HuH-7 (cell line): ENCODE measurements around the gene TMEM120A.

ENCODE experiments used
- DNase-seq: peaks from one replicate; pipeline ENCODE4 v3.0.0; 2011; ENCODE audit warnings: low spot score

The TMEM120A gene

DNA sequence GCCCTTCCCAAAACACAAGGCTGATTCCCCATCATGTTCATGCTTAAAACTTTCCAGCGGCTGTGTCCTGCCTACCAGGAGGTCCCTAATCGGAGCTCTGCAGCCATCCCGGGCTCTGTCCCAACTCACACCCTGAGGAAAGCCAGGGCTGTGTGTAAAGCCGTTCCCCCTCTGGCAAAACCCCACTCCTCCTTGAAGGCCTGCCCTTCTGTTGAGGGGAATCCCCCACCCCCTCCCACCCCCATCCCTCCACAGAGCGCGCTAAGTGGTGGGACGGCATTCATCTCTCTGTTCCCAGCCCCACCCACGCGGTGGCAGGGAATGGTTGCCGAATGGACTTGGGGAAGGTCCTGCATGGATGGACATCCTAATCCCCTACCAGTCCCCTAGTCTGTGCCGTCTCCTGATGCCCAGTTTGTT, 667 bp upstream of the TMEM120A start:
- no peak for DNase-seq

DNA sequence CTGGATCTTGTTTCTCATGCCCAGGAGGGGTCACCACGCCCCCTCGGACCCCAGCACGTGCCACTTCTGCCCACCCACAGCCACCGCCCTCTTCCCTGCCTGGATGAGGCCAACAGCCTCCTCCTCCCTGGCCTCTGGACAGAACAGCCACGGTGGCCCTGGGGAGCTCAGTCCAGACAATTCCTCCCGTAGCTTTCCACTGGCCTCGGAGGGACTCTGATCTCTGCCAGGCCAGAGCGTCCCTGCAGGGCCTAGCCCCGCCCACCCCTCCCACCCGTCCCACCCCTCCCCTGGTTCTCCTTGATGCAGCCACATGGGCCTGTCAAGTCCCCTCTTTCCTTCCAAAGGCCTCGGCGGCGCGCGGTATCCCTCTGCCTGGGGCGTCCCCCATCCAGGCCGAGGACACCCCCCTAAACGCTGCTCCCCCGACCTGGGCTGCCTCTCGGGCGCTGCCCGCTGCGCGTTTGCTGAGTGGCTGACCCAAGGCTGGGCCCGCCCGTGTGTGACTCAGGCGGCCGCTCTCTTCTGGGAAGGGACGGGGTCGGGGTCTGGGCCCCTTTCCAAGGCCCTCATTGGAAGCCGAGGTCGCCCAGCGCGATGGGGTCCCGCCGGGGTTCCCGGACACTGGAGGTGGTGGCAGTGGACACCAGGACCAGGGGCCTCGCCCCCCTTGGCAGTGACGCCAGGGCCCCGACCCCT, 557 bp downstream of the TMEM120A start:
- peak; percentile 91 for DNase-seq

DNA sequence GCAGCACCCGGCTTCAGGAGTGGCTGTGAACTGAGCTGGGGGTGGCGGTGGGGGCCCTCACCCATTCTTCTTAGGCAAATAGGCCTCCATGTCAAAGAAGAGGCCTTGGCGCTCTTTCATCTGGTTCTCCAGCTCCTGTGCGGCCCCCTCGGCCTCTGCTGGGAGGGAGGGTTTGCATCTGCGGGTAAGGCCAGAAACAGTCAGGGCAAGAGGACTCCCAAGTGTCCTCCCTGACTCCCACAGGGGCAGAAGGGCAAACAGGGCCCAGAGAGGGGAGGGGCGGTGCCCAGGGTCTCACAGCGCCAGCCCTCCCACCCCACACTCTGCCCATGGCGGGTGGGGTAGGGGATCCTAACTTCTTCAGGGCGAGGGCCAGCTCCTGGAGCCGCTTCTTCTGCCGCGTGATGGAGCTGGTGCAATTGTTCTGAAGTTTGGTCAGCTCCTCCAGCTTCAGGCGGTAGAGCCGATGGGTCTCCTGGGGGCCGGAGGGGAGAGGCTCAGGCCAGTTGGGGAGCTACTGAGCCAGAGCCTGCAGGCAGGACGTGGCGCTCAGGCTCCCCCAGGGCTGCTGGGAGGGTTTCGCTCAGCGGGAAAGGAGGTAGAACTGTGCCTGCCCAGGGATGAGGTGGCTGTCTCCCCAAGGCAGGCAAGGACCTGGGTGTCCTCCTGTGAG, 2.2 kb downstream of the TMEM120A start:
- no peak for DNase-seq

DNA sequence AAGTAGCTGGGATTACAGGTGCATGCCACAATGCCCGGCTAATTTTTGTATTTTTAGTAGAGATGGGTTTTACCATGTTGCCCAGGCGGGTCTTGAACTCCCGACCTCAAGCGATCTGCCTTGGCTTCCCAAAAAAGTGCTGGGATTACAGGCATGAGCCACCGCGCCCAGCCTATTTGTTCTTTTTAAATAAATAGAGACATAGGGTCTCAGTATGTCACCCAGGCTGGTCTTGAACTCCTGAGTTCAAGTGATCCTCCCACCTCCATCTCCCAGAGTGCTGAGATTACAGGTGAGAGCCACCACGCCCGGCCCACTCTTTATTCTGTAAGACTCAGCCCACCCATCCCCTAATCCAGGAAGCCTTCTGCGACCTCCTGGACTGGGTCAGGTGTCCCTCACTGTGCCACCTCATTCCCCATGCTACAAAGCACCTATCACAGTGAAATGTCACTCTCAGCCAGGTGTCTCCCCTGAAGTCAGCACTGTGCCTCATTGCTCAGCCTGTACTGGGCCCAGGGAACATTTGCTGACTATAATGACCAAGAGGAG, 2.8 kb downstream of the TMEM120A start:
- no peak for DNase-seq

DNA sequence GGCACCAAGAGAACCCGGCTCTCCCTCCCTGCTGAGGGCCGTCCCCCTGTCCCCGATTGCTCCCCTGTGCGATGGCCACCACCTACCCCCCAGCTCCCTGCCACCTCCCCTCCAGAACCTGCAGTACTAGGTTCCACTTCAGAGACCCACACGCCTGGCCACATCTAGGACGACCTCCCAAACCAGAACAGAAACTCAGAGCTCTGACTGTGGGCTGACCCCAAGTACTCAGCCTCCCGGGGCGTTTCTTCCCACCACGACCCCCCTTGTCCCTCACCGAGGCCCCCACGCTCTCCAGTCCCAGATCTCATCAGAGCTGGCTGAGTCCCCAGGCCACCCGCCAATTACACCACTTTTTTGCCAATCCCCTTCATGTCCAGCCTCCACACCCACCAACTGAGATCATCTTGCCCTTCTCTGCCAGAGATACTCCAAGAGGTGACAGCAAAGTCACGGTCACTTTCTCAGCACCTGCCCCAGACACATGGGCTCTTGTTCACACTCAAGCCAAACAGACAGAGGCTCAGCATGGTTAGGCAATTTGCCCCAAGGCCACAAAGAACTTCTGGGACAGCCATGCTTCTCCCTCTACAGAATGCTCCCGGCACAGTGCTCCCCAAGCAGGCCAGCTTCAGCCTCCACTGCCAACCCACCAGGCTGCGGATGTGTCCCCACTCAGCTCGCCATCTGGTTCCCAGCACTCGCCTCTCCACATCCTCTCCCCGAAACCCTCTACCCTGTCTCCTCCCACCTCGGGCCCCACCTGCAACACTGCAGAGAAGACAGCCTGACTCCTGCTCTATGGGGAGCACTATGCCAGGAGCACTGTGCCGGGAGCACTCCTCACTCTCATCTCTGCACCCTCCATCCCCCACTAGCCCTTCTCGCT, 4.7 kb downstream of the TMEM120A start:
- no peak for DNase-seq

DNA sequence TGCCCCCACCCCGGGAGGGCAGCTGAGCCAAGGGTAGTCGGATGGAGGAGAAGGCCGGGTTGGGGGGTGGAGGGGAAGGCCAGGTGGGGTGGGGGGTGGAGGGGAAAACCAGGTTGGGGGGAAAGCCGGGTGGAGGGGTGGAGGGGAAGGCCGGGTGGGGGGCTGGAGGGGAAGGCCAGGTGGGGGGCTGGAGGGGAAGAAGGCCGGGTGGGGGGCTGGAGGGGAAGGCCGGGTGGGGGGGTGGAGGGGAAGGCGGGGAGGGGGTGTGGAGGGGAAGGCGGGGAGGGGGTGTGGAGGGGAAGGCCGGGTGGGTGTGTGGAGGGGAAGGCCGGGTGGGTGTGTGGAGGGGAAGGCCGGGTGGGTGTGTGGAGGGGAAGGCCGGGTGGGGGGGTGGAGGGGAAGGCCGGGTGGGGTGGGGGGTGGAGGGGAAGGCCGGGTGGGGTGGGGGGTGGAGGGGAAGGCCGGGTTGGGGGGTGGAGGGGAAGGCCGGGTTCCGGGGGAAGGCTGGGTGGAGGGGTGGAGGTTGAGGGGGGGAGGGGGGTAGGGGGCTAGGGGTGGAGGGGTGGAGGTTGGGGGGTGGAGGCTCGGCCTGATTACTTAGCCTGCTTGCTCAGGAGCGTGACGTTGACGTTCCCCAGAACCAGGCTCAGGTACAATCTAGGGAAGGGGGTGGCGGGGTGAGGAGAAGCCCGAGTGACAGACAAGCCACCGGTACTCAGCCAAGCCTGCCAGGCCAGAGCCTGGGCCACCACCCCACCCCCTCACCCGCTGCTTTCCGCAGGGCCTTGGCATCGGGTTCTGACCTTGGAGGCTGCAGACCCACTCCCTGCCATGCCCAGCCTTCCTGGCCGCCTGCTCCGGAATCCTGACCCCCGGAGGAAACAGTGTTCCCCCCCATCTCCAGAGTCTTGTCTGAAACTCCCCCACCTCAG, 5.6 kb downstream of the TMEM120A start:
- DNase-seq, result no peak

DNA sequence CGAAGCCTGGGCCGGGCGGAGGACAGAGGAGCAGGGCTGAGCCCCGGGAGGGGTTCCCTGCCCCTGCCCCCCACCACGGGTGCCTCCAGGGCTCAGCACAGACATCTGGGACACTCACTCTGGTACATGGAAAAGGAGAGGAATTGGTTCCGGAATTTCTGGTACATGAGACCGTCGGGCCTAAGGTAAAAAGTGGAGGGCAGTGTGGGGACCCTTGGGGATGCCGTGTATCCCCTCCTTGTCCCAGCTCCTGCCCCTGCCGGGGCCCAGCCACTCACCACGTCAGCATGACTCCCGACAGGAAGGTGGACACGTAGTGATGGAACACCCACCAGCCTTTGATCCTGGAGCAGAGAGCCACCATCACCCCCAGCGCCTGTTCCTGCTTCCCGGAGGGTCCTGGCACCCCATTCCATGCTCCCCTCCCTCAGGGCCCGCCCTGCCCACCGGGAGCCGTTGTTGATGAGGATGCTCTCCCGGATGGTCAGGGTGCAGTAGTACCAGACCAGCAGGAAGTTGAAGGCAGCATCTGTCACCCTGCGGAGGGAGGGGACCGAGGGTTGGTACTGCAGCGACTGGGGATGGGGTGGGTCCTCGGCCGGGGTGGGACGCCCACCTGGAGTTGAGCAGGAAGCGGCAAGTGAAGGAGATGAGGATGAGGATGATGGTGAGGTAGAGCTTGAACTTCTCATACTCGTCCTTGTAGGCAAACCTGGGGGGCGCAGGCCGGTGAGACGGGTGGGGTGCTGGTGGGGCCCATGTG, 6.4 kb downstream of the TMEM120A start:
- no peak for DNase-seq

DNA sequence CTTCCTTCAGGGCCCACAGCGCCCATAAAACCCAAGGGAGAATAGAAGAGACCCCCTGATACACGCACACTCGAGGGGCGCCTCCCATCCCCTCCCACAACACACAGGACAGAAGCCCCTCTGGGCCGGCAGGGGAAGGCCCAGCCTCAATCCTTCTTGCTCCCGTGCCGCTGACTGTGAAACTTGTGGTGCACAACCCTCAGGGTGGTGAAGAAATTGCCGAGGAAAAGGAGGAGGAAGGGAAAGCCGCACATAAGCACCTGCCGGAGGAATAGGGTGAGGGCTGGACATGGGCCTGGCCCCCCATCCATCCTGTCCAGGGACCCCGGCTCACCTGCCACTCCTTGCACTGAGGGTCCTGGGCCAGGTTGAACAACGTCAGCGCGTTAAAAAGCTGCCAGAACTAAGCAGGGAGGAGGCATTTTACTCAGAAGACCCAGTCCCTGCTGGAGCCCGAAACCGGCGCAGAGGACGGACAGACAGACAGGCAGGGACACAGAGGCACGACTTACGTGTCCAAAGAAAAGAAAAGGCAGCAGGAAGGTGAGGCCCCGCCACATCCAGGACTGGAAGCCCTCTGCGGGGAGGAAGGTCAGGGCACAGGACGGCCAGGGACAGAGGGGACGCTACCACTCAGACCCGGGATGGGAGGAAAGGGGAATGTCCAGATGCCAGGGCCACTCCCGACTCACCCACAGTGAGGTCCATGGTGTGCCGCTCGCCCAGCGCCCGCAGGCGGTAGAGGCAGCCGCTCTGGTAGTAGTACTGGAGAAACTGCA, 7.2 kb downstream of the TMEM120A start:
- no peak for DNase-seq

DNA sequence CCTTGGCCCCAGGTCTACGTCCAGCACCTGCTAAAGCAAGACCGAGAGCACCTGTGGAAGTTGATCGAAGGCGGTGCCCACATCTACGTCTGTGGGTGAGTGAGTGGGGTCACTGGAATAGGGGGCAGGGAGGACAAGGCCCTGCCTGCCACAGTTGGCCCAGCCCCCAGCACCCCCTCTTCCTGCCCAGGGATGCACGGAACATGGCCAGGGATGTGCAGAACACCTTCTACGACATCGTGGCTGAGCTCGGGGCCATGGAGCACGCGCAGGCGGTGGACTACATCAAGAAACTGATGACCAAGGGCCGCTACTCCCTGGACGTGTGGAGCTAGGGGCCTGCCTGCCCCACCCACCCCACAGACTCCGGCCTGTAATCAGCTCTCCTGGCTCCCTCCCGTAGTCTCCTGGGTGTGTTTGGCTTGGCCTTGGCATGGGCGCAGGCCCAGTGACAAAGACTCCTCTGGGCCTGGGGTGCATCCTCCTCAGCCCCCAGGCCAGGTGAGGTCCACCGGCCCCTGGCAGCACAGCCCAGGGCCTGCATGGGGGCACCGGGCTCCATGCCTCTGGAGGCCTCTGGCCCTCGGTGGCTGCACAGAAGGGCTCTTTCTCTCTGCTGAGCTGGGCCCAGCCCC, 8.1 kb downstream of the TMEM120A start:
- no peak for DNase-seq

DNA sequence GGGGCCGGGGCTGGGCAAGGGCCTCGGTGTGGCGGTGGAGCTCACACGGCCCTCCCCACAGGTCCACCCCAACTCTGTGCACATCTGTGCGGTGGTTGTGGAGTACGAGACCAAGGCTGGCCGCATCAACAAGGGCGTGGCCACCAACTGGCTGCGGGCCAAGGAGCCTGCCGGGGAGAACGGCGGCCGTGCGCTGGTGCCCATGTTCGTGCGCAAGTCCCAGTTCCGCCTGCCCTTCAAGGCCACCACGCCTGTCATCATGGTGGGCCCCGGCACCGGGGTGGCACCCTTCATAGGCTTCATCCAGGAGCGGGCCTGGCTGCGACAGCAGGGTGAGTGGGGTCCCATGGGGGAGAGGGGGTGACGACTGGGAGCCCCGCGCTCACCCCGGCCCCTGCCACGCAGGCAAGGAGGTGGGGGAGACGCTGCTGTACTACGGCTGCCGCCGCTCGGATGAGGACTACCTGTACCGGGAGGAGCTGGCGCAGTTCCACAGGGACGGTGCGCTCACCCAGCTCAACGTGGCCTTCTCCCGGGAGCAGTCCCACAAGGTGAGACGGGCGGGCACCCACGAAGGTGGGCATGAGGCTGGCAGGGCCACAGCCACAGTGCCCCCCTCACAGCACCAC, 8.8 kb downstream of the TMEM120A start:
- no peak for DNase-seq

DNA sequence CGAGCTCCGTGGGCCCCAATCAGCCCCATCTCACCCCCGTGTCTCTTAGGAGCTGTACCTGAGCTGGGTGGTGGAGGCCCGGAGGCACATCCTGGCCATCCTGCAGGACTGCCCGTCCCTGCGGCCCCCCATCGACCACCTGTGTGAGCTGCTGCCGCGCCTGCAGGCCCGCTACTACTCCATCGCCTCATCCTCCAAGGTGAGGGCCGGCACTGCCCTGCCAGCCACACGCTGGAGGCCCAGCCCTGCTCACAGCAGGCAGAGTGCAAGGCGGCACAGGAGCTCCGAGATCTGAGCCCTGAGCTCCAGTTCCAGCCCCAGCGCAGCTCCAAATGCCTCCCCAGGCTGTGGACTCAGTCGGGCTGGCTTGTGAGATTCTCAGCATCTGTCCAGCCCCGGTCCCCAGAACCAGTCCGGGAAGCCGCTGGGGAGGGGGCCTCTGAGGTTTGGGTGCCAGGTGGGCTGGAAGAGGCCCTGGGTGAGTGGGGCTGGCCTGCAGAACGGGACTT, 9.3 kb downstream of the TMEM120A start:
- DNase-seq, result no peak

DNA sequence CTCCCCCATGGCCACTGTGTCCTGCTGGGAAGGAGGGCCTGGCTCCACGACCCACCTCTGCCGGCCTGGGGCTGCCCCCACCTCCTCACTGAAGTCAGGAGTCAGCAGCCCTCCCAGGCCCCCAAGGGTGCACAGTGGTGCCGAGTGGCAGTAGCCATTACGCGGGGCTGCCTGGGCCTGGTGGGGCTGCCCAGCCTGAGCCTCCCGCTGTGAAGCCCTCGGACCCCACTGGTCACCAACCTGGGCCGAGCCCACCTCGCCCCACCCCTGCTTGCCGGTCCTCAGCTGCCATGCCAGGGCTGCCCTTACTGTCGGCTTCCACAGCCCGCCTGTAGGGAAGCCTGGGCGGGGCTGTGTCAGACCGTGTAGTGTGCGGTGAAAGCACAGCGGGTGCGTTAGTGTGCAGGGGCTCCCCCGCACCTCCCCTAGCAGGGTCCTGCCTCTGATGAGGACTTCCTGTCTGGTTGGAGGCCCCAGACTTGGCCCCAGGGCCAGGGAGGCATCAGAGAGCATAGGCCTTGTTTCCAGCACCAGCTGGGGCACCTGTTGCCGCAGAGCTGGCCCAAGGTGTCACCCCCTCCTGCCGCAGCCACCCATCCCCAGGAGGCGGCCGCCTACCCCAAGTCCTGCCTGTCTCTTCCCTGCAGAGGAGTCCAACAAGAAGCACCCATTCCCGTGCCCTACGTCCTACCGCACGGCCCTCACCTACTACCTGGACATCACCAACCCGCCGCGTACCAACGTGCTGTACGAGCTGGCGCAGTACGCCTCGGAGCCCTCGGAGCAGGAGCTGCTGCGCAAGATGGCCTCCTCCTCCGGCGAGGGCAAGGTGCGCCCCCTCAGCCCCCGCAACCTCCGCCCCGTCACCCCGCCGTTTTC, 10.0 kb downstream of the TMEM120A start:
- no peak for DNase-seq

DNA sequence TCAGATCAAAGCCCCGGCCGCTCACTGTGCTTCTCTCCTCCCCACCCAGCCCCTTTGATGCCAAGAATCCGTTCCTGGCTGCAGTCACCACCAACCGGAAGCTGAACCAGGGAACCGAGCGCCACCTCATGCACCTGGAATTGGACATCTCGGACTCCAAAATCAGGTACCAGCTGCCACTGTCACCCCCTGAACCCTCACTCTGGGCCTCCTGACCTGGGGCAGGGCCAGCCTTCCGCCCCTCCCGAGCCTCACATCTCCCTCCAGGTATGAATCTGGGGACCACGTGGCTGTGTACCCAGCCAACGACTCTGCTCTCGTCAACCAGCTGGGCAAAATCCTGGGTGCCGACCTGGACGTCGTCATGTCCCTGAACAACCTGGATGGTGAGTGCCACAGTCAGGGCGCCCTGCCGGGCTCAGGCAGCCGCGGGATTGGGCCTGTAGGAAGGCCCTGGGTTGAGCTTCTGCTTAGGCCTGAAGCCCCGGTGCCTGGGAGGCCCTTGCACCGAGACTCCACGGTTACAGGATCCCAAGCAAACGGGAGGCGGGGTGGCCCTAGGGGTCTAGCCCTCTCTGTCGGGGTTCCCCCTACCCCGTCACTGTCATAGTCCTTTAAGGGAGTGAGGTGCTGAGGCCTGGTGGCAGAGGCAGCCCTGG, 10.8 kb downstream of the TMEM120A start:
- DNase-seq, result no peak

DNA sequence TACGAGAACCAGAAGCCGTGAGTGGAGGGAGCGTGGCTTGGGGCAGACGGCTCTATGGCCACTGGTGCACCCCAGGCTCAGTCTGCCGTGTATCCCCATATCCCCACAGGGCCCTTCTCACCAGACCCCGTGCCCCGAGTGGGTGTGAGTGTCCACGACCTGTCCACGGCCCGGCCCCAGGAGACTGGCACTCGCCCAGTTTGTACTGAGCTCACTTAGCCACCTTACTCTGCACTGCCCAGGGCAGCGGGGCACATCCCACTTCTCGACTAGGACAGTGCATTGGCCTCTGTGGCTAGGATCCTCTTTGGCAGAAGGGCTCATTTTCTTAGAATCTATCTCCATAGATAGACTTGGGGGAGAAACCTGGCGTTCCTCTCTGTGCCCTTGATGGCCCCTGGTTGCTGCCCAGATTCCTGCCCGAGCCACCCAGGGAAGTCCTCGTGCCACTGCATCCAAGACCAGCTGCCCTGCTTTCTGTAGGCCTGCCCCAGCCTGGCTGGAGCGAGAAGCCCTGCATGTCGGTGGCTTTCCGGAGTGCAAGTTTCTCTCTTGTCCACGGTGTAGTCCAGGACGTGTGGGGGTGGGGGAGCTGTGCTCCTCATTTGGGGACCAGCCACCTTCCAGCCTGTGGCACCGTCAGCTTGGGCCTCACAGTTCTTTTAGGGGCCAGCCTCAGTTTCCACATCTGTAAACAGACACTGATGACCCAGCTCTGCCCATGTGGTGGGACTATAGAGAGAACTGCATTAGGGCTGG, 11.9 kb downstream of the TMEM120A start:
- no peak for DNase-seq

DNA sequence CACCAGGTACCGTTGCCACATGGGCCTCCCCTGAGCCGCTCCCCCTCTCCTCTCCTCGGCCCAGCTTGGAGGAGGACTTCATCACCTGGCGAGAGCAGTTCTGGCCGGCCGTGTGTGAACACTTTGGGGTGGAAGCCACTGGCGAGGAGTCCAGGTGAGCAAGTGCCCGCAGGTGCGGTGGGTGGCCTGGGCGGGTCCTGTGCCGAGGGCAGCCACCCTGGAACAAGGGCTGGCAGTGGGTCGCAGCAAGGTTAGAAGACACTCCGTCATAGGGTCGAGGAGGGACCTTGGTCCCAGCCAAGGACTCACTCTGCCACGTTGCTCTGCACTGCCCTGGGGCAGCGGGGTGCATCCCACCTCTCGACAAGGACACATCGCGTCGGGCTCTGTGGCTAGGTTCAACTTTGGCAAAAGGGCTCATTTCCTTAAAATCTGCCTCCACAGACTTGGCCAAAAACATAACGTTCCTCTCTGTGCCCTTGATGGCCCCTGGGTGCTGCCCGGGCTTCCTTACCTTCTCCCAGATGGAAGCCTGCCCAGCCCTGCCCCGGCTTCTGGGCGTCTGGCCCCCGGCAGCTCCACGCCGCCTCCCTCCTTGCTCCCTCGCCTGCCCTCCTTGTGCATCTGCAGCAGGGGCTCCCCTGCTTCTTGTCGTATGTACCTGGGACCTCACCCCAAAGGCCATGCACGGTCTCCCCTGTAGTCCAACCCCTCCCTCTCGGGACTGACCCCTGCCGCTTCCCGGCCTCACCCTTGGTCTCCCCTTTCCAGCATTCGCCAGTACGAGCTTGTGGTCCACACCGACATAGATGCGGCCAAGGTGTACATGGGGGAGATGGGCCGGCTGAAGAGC, 12.7 kb downstream of the TMEM120A start:
- DNase-seq, result no peak

DNA sequence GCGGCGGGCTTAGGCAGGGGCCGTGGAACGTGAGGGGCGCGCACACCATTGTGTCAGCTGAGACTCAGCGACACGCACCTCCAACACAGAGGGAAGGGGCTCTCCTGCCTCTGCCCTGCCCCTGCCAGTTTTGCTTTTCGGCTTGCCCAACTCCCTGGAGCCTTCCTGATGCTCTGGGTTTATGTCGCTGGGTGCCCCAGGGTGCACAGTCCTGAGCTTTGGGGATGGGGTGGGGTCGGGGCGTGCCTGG, 13.3 kb downstream of the TMEM120A start:
- no peak for DNase-seq
